ENCODE data around the gene ASPG. TPM values are rescaled to one million over a fixed set of nuclear protein-coding genes. Genes with fewer than 3 reads are reported as not detected.

The ASPG gene
- total and polyA plus RNA-seq, 2 of the 13 experiments (the other 11 are each of a cell fraction or from before 2014, with no cell fraction given) = not detected

DNA sequence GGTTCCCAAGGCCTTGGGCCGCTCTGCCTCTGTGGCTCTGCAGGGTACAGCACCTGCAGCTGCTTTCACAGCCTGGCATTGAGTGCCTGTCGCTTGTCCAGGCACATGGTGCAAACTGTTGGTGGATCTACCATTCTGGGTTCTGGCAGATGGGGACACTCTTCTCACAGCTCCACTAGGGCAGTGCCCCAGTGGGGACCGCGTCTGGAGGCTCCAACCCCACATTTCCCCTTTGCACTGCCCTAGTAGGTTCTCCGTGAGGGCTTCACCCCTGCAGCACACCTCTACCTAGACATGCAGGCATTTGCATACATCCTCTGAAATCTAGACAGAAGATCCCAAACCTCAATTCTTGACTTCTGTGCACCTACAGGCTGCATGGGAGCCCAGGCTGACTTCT, 19.2 kb upstream of the ASPG start:
- POLR2A ChIA-PET = no interaction called here
- CTCF ChIA-PET (ENCODE audit: low intra/inter-chr PET ratio, low total read pairs) = no interaction called here
- TF ChIP-seq ZNF44 (CRISPR knock-in tag; IDR thresholded peaks at IDR 0.05) (no peak), ASH2L (IDR thresholded peaks at IDR 0.05; ENCODE audit: insufficient read length, low read depth, low read length) (no peak), GFI1 (CRISPR knock-in tag; IDR thresholded peaks at IDR 0.05; ENCODE audit: borderline replicate concordance) (no peak), REXO4 (CRISPR knock-in tag; IDR thresholded peaks at IDR 0.05; ENCODE audit: borderline replicate concordance) (no peak), LRRFIP1 (CRISPR knock-in tag; conservative IDR thresholded peaks at IDR 0.05) (no peak), ZNF780A (CRISPR knock-in tag; IDR thresholded peaks at IDR 0.05) (no peak), MIER3 (CRISPR knock-in tag; IDR thresholded peaks at IDR 0.05; ENCODE audit: borderline replicate concordance) (no peak), ZNF343 (CRISPR knock-in tag; IDR thresholded peaks at IDR 0.05) (no peak), ZNF143 (CRISPR knock-in tag; IDR thresholded peaks at IDR 0.05) (no peak), CC2D1A (CRISPR knock-in tag; IDR thresholded peaks at IDR 0.05) (no peak), ZNF556 (CRISPR knock-in tag; IDR thresholded peaks at IDR 0.05; ENCODE audit: borderline replicate concordance) (no peak)
- TF ChIP-seq, protein P1, sequence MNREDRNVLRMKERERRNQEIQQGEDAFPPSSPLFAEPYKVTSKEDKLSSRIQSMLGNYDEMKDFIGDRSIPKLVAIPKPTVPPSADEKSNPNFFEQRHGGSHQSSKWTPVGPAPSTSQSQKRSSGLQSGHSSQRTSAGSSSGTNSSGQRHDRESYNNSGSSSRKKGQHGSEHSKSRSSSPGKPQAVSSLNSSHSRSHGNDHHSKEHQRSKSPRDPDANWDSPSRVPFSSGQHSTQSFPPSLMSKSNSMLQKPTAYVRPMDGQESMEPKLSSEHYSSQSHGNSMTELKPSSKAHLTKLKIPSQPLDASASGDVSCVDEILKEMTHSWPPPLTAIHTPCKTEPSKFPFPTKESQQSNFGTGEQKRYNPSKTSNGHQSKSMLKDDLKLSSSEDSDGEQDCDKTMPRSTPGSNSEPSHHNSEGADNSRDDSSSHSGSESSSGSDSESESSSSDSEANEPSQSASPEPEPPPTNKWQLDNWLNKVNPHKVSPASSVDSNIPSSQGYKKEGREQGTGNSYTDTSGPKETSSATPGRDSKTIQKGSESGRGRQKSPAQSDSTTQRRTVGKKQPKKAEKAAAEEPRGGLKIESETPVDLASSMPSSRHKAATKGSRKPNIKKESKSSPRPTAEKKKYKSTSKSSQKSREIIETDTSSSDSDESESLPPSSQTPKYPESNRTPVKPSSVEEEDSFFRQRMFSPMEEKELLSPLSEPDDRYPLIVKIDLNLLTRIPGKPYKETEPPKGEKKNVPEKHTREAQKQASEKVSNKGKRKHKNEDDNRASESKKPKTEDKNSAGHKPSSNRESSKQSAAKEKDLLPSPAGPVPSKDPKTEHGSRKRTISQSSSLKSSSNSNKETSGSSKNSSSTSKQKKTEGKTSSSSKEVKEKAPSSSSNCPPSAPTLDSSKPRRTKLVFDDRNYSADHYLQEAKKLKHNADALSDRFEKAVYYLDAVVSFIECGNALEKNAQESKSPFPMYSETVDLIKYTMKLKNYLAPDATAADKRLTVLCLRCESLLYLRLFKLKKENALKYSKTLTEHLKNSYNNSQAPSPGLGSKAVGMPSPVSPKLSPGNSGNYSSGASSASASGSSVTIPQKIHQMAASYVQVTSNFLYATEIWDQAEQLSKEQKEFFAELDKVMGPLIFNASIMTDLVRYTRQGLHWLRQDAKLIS (CRISPR knock-in tag; IDR thresholded peaks at IDR 0.05) = no peak

More for the DNA sequence above, 19.2 kb upstream of the ASPG start:
- WGBS (ENCODE audit: low lambda C conversion rate) = 21% methylated on average over 3 of the region's 5 CpGs
- FAIRE-seq (no peak), ATAC-seq (no peak), DNase-seq (ENCODE audit: low spot score) (no peak)
- in situ Hi-C loops (cut with HindIII; ENCODE audit: extremely low pct_ligation_motif_present, low pct_unique_long_range_greater_than_20kb) = no loop called here
- no TSS peak for BruUV-seq (replicated peaks)
- H3K79me2 ChIP-seq (ENCODE audit: insufficient read depth, low read length) = no peaks in the 10 kb centered on the region
- H3K4me3 ChIP-seq (replicated peaks in 1 of 3; ENCODE audit: insufficient read depth in 1 of 3, low read depth in 2 of 3, low read length in 3 of 3) = no peak overlapping the region
- H3K4me1 ChIP-seq (ENCODE audit: insufficient read depth, low read length) = no peaks in the 10 kb centered on the region
- no peak overlapping the region for H3K27ac ChIP-seq (ENCODE audit: extremely low read length, insufficient read depth, low read length)
- H3K9me3 ChIP-seq (ENCODE audit: low read length) = peaks cover 10% of the 10 kb centered on the region; the same call in 1 of the 2 replicates
- H3K27me3 ChIP-seq (ENCODE audit: control insufficient read depth in 1 of 2, insufficient read depth in 2 of 2, low read length in 2 of 2) = peaks cover 2 to 23% of the 10 kb centered on the region in 2 experiments; a peak in 3 of 5 replicates
- no peaks in the 10 kb centered on the region for H3K36me3 ChIP-seq (replicated peaks in 1 of 2; ENCODE audit: control insufficient read depth in 1 of 2, insufficient read depth in 2 of 2, low read length in 2 of 2)
- no peak overlapping the region for H3K4me2 ChIP-seq (ENCODE audit: low read depth, low read length)
- no peaks in the 10 kb centered on the region for H4K20me1 ChIP-seq (ENCODE audit: insufficient read depth, low read length)
- H2AFZ ChIP-seq (ENCODE audit: low read length) = no peak overlapping the region
- H3K9ac ChIP-seq (ENCODE audit: insufficient read depth, low read depth, low read length) = no peak overlapping the region
- intact Hi-C loops (cut with micrococcal nuclease; ENCODE audit: unreplicated experiment) = no loop called here

Data from HepG2 (cell line).